Neuronal stem cell (in vitro differentiated cells): ENCODE measurements around the gene SHC2.
A peak's percentile ranks its signal among the peaks of the same experiment; 100 is the strongest.

Source experiments
- DNase-seq: peaks from one replicate; pipeline ENCODE4 v3.0.0-alpha.2; 2013; ENCODE audit warnings: low spot score
- H2AFZ ChIP-seq: one replicate; pipeline ENCODE4 v1.6.1; 2013; ENCODE audit warnings: mild to moderate bottlenecking, low read length, inconsistent platforms
- H2AK5ac ChIP-seq: 2 replicates; pipeline ENCODE4 v1.6.1; 2013; ENCODE audit warnings: low read depth, mild to moderate bottlenecking, inconsistent platforms, low read length, moderate library complexity, mixed read lengths
- H2BK120ac ChIP-seq: 2 replicates; pipeline ENCODE4 v1.6.1; 2013; ENCODE audit warnings: low read depth, mild to moderate bottlenecking, inconsistent platforms, low read length, moderate library complexity, mixed read lengths
- H2BK12ac ChIP-seq: one replicate; pipeline ENCODE4 v1.6.1; 2013; ENCODE audit warnings: low read length, inconsistent platforms
- H2BK15ac ChIP-seq: 2 replicates; pipeline ENCODE4 v1.6.1; 2013; ENCODE audit warnings: mild to moderate bottlenecking, low read length, inconsistent platforms, mixed read lengths
- H2BK5ac ChIP-seq: one replicate; pipeline ENCODE4 v1.6.1; 2013; ENCODE audit warnings: inconsistent platforms, mild to moderate bottlenecking, low read length, moderate library complexity
- H3K14ac ChIP-seq: one replicate; pipeline ENCODE4 v1.6.1; 2013; ENCODE audit warnings: low read length, inconsistent platforms
- H3K18ac ChIP-seq: 2 replicates; pipeline ENCODE4 v1.6.1; 2013; ENCODE audit warnings: low read length, inconsistent platforms
- H3K23ac ChIP-seq: 2 replicates; pipeline ENCODE4 v1.6.1; 2013; ENCODE audit warnings: low read depth, mild to moderate bottlenecking, mixed read lengths, low read length, inconsistent platforms; ENCODE audit not compliant: poor library complexity
- H3K27ac ChIP-seq: replicated peaks from 3 replicates; pipeline ENCODE4 v1.5.1; 2013; ENCODE audit warnings: low read length, inconsistent platforms
- H3K27me3 ChIP-seq, 3 experiments: 2 replicates each; pipeline ENCODE4 v1.6.1; 2013; ENCODE audit warnings: low read length in 3 of 3, mild to moderate bottlenecking in 2 of 3, inconsistent platforms in 1 of 3, low read depth in 1 of 3, mixed read lengths in 1 of 3, moderate library complexity in 1 of 3; ENCODE audit not compliant: control insufficient read depth in 3 of 3, insufficient read depth in 3 of 3
- H3K36me3 ChIP-seq, 2 donors: replicated peaks in 1 of 2; 2 replicates each; pipeline ENCODE4 v1.6.1; 2013; ENCODE audit warnings: low read length in 2 of 2; ENCODE audit not compliant: control insufficient read depth in 2 of 2, insufficient read depth in 2 of 2
- H3K4ac ChIP-seq: 2 replicates; pipeline ENCODE4 v1.6.1; 2013; ENCODE audit warnings: inconsistent platforms, mild to moderate bottlenecking, low read length, moderate library complexity
- H3K4me1 ChIP-seq, 2 donors: 1 replicate in 1 of 2; 2 replicates in 1 of 2; pipeline ENCODE4 v1.6.1; 2013; ENCODE audit warnings: low read length in 2 of 2, low read depth in 1 of 2; ENCODE audit not compliant: control insufficient read depth in 2 of 2, insufficient read depth in 1 of 2
- H3K4me2 ChIP-seq: one replicate; pipeline ENCODE4 v1.6.1; 2013; ENCODE audit warnings: mild to moderate bottlenecking, low read length, inconsistent platforms; ENCODE audit not compliant: insufficient read depth, poor library complexity, severe bottlenecking
- H3K4me3 ChIP-seq, 2 donors: 2 replicates each; pipeline ENCODE4 v1.5.1; 2013; ENCODE audit warnings: low read length in 2 of 2, mild to moderate bottlenecking in 2 of 2, inconsistent platforms in 1 of 2, moderate library complexity in 1 of 2
- H3K79me1 ChIP-seq: one replicate; pipeline ENCODE4 v1.6.1; 2013; ENCODE audit warnings: low read depth, mild to moderate bottlenecking, inconsistent platforms, low read length, moderate library complexity
- H3K9ac ChIP-seq: one replicate; pipeline ENCODE4 v1.6.1; 2013; ENCODE audit warnings: mild to moderate bottlenecking, low read depth, low read length, inconsistent platforms; ENCODE audit not compliant: poor library complexity
- H3K9me3 ChIP-seq, 2 donors: replicated peaks in 1 of 2; 2 replicates each; pipeline versions ENCODE3 to v1.6.1; 2013; ENCODE audit warnings: low read length in 2 of 2, mild to moderate bottlenecking in 2 of 2, inconsistent platforms in 1 of 2, low read depth in 1 of 2, mixed read lengths in 1 of 2, moderate library complexity in 1 of 2; ENCODE audit not compliant: control insufficient read depth in 2 of 2, insufficient read depth in 1 of 2
- H4K8ac ChIP-seq: one replicate; pipeline ENCODE4 v1.6.1; 2013; ENCODE audit warnings: low read depth, mild to moderate bottlenecking, inconsistent platforms, low read length, moderate library complexity
- H4K91ac ChIP-seq: one replicate; pipeline ENCODE4 v1.6.1; 2013; ENCODE audit warnings: low read length, low read depth, mild to moderate bottlenecking, inconsistent platforms; ENCODE audit not compliant: poor library complexity
- WGBS, 2 donors: extraction: QIAGEN DNeasy Blood & Tissue Kit; methylation state at CpG; one replicate each; pipeline ENCODE4 v1.1.7; 2013; ENCODE audit warnings: missing lambda C conversion rate in 2 of 2, mixed read lengths in 1 of 2; ENCODE audit not compliant: insufficient read length in 2 of 2, insufficient replicate concordance in 1 of 2; ENCODE audit errors: extremely low coverage in 2 of 2; 5-methylcytosine and 5-hydroxymethylcytosine counted together

Gene SHC2

DNA sequence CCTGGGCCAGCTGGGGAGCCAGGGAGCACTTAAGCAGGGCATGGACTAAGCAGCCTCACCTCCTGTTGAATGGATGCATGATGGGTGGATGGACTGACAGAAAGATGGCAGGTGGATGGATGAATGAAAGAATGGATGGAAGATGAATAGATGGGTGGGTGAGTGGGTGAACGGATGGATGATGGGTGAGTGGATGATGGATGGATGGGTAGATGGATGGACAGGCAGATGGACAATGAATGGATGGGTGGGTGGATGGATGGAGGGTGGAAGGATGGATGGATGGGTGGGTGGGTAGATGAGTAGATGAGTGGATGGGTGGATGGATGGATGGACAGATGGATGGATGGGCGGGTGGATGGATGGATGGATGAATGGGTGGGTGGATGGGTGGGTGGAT is 18.7 kb downstream of the SHC2 start:
- H2AK5ac ChIP-seq, result no peak overlapping the region
- no peak overlapping the region for H2BK120ac ChIP-seq
- H3K27me3 ChIP-seq, result peaks cover 0 to 4% (median 0%) of the 10 kb centered on the region in 3 experiments
- H3K4me1 ChIP-seq, result peaks cover 0 to 4% of the 10 kb centered on the region in 2 donors
- no peak overlapping the region for H2BK15ac ChIP-seq
- DNase-seq, result no peak
- H3K79me1 ChIP-seq, result peaks cover 2% of the 10 kb centered on the region
- no peak overlapping the region for H3K4ac ChIP-seq
- H3K9me3 ChIP-seq, result peaks cover 0 to 3% of the 10 kb centered on the region in 2 donors
- H2BK12ac ChIP-seq, result no peak overlapping the region
- no peak overlapping the region for H3K18ac ChIP-seq
- no peak overlapping the region for H3K14ac ChIP-seq
- H3K9ac ChIP-seq, result no peak overlapping the region
- H4K91ac ChIP-seq, result no peak overlapping the region
- H4K8ac ChIP-seq, result no peak overlapping the region
- peaks cover 0 to 1% of the 10 kb centered on the region in 2 donors for H3K36me3 ChIP-seq
- whole genome bisulfite sequencing, 2 donors, result 100% methylated on average over 1 of the region's 2 CpGs; no CpG with 5 or more reads in 1 of the 2 donors
- no peak overlapping the region for H3K27ac ChIP-seq
- H3K4me3 ChIP-seq, result no peak overlapping the region
- H2BK5ac ChIP-seq, result no peak overlapping the region
- H3K23ac ChIP-seq, result peak overlapping the region; percentile 29
- no peak overlapping the region for H2AFZ ChIP-seq
- H3K4me2 ChIP-seq, result no peak overlapping the region

DNA sequence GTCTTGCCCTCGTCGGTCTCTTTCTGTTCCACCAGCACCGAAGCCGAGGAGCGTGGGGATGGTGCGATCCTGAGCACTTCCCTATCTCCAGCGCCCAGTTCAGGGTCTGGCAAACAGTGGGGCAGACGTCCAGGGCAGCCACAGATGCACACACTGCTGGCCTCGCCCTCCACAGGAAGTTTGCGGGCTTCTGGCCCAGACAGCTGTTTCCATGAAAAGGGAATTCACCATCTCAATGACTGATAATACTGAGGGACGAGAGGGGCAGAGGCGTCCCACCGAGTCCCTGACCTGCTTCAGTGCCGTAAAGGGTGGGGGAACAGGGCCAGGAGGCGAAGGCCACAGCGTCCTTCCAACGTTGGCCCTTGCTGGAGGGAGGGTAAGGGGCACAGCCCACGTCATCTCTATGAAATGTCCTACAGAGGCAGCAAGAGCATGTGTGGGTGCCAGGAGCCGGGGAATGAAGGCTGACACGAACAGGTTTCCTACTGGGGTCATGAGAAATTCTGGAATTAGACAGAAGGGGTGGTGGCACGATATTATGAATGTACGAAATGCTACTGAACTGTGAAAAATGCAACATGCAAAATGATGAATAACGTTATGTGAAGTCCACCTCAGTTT is 19.5 kb downstream of the SHC2 start:
- Histone ChIP-seq H3K4ac (no peak overlapping the region), H3K4me2 (no peak overlapping the region), H2BK5ac (peak overlapping the region; percentile 75), H3K36me3 (peaks cover 0 to 3% of the 10 kb centered on the region in 2 donors), H4K8ac (no peak overlapping the region), H2AK5ac (no peak overlapping the region), H3K23ac (peak overlapping the region; percentile 60), H3K27ac (no peak overlapping the region), H3K4me3 (no peak overlapping the region), H2AFZ (no peak overlapping the region), H4K91ac (no peak overlapping the region), H3K9ac (peak overlapping the region; percentile 74), H3K14ac (no peak overlapping the region), H3K9me3 (peaks cover 0 to 4% of the 10 kb centered on the region in 2 donors), H3K27me3 (peaks cover 0 to 5% (median 0%) of the 10 kb centered on the region in 3 experiments), H2BK12ac (no peak overlapping the region), H3K79me1 (peaks cover 2% of the 10 kb centered on the region), H3K4me1 (peaks cover 0 to 6% of the 10 kb centered on the region in 2 donors), H3K18ac (no peak overlapping the region), H2BK120ac (no peak overlapping the region), H2BK15ac (no peak overlapping the region)
- WGBS, 2 donors, result no CpG with 5 or more reads among the region's 23 CpGs
- no peak for DNase-seq

DNA sequence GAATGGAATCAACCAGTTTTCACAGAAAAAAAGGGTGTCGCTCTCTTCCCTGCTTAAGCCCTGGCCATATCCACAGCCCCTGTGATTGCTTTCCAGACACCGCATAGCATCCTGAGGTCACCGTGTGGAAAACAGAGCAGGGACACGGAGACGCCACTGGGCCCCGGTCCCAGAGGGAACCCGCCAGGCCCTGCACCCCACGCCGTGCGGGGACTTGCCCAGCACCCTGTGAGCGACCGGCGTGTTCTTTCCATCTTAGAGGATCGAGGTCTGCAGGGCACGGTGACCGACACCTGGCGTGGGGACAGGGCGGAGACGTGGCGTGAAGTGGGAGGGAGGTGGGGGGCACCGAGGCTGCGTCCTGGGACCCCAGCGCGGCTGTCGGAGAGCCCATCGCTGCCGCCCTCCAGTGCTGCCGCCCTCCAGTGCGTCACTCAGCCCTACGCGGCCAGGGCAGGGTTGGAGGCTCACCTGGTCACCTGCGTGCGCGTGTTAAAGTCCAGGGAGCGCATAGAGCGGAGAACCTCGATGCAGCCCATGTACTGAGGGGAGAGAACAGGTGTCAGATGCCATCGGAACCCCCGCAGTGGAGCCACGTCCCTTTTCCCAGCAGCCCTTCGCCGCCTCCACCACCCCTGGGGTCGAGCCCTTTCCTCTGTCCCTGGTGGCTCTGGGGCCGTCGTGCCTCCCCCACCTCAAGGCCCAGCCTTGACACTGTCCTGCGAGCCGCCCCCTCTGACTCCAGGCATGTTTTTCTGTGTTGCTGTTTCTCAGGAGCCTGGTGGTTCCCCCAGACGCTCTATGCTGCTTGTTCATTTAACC is 20.2 kb downstream of the SHC2 start:
- peak overlapping the region; percentile 80 for H3K18ac ChIP-seq
- no peak for DNase-seq
- H3K9me3 ChIP-seq, result peaks cover 0 to 4% of the 10 kb centered on the region in 2 donors
- peaks cover 0 to 3% of the 10 kb centered on the region in 2 donors for H3K36me3 ChIP-seq
- H3K79me1 ChIP-seq, result peaks cover 2% of the 10 kb centered on the region
- peak overlapping the region; percentile 86 for H4K8ac ChIP-seq
- no peak overlapping the region for H3K4ac ChIP-seq
- no peak overlapping the region for H2AFZ ChIP-seq
- H2BK5ac ChIP-seq, result peak overlapping the region; percentile 75
- H3K14ac ChIP-seq, result peak overlapping the region; percentile 21
- peaks cover 0 to 5% (median 0%) of the 10 kb centered on the region in 3 experiments for H3K27me3 ChIP-seq
- WGBS, 2 donors, result no CpG with 5 or more reads among the region's 48 CpGs
- H2AK5ac ChIP-seq, result no peak overlapping the region
- no peak overlapping the region for H4K91ac ChIP-seq
- no peak overlapping the region for H2BK120ac ChIP-seq
- H3K4me1 ChIP-seq, result peaks cover 0 to 6% of the 10 kb centered on the region in 2 donors
- no peak overlapping the region for H3K27ac ChIP-seq
- H3K23ac ChIP-seq, result peak overlapping the region; percentile 60
- H2BK15ac ChIP-seq, result no peak overlapping the region
- peak overlapping the region; percentile 81 for H3K9ac ChIP-seq
- no peak overlapping the region for H3K4me2 ChIP-seq
- peak overlapping the region; percentile 10 for H2BK12ac ChIP-seq
- H3K4me3 ChIP-seq, result no peak overlapping the region
